ENCODE results near the gene NTM. TPM values are rescaled to one million over a fixed set of nuclear protein-coding genes. Genes with fewer than 3 reads are reported as not detected.

Gene NTM
- total and polyA plus RNA-seq, 2 of the 8 experiments (the other 6 are each of a cell fraction or from before 2014, with no cell fraction given), result 13.4 to 20.0 TPM

DNA sequence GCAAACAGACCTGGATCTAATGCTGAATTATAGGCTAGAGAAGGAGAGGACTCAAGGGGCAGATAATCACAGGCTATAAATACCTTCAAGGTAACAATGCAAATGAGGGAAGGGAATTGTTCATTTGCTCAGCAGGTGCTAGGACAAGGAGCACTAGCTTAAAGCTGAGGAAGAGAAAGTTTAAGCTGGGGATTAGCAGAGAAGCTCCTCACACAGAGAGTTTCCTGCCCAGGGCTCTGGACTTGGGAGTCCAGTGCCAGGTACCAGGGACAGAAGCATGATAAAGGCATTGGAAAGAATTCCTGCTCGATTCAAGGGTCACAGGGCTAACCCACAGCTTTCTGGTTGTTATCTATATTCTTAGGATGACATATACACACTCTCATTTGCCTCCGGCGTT lies 509.9 kb downstream of the NTM start (continued):
- TF ChIP-seq SP2 (IDR thresholded peaks at IDR 0.05; ENCODE audit: low read length), result no peak
- TF ChIP-seq, protein P1, sequence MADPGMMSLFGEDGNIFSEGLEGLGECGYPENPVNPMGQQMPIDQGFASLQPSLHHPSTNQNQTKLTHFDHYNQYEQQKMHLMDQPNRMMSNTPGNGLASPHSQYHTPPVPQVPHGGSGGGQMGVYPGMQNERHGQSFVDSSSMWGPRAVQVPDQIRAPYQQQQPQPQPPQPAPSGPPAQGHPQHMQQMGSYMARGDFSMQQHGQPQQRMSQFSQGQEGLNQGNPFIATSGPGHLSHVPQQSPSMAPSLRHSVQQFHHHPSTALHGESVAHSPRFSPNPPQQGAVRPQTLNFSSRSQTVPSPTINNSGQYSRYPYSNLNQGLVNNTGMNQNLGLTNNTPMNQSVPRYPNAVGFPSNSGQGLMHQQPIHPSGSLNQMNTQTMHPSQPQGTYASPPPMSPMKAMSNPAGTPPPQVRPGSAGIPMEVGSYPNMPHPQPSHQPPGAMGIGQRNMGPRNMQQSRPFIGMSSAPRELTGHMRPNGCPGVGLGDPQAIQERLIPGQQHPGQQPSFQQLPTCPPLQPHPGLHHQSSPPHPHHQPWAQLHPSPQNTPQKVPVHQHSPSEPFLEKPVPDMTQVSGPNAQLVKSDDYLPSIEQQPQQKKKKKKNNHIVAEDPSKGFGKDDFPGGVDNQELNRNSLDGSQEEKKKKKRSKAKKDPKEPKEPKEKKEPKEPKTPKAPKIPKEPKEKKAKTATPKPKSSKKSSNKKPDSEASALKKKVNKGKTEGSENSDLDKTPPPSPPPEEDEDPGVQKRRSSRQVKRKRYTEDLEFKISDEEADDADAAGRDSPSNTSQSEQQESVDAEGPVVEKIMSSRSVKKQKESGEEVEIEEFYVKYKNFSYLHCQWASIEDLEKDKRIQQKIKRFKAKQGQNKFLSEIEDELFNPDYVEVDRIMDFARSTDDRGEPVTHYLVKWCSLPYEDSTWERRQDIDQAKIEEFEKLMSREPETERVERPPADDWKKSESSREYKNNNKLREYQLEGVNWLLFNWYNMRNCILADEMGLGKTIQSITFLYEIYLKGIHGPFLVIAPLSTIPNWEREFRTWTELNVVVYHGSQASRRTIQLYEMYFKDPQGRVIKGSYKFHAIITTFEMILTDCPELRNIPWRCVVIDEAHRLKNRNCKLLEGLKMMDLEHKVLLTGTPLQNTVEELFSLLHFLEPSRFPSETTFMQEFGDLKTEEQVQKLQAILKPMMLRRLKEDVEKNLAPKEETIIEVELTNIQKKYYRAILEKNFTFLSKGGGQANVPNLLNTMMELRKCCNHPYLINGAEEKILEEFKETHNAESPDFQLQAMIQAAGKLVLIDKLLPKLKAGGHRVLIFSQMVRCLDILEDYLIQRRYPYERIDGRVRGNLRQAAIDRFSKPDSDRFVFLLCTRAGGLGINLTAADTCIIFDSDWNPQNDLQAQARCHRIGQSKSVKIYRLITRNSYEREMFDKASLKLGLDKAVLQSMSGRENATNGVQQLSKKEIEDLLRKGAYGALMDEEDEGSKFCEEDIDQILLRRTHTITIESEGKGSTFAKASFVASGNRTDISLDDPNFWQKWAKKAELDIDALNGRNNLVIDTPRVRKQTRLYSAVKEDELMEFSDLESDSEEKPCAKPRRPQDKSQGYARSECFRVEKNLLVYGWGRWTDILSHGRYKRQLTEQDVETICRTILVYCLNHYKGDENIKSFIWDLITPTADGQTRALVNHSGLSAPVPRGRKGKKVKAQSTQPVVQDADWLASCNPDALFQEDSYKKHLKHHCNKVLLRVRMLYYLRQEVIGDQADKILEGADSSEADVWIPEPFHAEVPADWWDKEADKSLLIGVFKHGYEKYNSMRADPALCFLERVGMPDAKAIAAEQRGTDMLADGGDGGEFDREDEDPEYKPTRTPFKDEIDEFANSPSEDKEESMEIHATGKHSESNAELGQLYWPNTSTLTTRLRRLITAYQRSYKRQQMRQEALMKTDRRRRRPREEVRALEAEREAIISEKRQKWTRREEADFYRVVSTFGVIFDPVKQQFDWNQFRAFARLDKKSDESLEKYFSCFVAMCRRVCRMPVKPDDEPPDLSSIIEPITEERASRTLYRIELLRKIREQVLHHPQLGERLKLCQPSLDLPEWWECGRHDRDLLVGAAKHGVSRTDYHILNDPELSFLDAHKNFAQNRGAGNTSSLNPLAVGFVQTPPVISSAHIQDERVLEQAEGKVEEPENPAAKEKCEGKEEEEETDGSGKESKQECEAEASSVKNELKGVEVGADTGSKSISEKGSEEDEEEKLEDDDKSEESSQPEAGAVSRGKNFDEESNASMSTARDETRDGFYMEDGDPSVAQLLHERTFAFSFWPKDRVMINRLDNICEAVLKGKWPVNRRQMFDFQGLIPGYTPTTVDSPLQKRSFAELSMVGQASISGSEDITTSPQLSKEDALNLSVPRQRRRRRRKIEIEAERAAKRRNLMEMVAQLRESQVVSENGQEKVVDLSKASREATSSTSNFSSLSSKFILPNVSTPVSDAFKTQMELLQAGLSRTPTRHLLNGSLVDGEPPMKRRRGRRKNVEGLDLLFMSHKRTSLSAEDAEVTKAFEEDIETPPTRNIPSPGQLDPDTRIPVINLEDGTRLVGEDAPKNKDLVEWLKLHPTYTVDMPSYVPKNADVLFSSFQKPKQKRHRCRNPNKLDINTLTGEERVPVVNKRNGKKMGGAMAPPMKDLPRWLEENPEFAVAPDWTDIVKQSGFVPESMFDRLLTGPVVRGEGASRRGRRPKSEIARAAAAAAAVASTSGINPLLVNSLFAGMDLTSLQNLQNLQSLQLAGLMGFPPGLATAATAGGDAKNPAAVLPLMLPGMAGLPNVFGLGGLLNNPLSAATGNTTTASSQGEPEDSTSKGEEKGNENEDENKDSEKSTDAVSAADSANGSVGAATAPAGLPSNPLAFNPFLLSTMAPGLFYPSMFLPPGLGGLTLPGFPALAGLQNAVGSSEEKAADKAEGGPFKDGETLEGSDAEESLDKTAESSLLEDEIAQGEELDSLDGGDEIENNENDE (IDR thresholded peaks at IDR 0.05; ENCODE audit: insufficient replicate concordance, low read length), result no peak
- TF ChIP-seq EGR1 (IDR thresholded peaks at IDR 0.05; ENCODE audit: borderline replicate concordance, low read depth, low read length), result no peak
- no peak for TF ChIP-seq TAF7 (optimal IDR thresholded peaks at IDR 0.05; ENCODE audit: borderline replicate concordance, low read depth, low read length)
